SJSA1 (cell line): Measurements from ENCODE around the gene GRIP1. TPM values are rescaled to one million over a fixed set of nuclear protein-coding genes. Genes with fewer than 3 reads are reported as not detected.

Experiments used
- DNase-seq, 2 experiments: peaks; one replicate each; pipeline ENCODE4 v3.0.0-alpha.2; 2015 to 2020; ENCODE audit warnings: low spot score in 2 of 2, low read depth in 1 of 2
- H3K27ac ChIP-seq: fragments of 250-450 bp; sonication (Bioruptor Pico); 2 replicates; pipeline ENCODE4 v1.5.1; 2020; ENCODE audit warnings: mild to moderate bottlenecking, moderate library complexity
- H3K27me3 ChIP-seq: fragments of 250-450 bp; sonication (Bioruptor Pico); replicated peaks from 2 replicates; pipeline ENCODE4 v1.5.1; 2020; ENCODE audit warnings: mild to moderate bottlenecking, moderate library complexity
- H3K36me3 ChIP-seq: fragments of 250-450 bp; sonication (Bioruptor Pico); 2 replicates; pipeline ENCODE4 v1.5.1; 2020; ENCODE audit warnings: mild to moderate bottlenecking
- H3K4me1 ChIP-seq: fragments of 250-450 bp; sonication (Bioruptor Pico); replicated peaks from 2 replicates; pipeline ENCODE4 v1.6.1; 2021; ENCODE audit warnings: mild to moderate bottlenecking
- H3K4me3 ChIP-seq: fragments of 250-450 bp; sonication (Bioruptor Pico); 2 replicates; pipeline ENCODE4 v1.5.1; 2020; ENCODE audit warnings: mild to moderate bottlenecking
- H3K9me3 ChIP-seq: fragments of 250-450 bp; sonication (Bioruptor Pico); replicated peaks from 2 replicates; pipeline ENCODE4 v1.5.1; 2020; ENCODE audit warnings: mild to moderate bottlenecking
- total RNA-seq: library from RNA; depleted of rRNA; stranded (reverse); fragments of >200 nt; shearing (Covaris generic); gene quantifications from 2 replicates; pipeline ENCODE4 v1.2.3, GENCODE V29; 2014

The GRIP1 gene
- total RNA-seq, 1 experiment from 2014 or later = 3.5 TPM

DNA sequence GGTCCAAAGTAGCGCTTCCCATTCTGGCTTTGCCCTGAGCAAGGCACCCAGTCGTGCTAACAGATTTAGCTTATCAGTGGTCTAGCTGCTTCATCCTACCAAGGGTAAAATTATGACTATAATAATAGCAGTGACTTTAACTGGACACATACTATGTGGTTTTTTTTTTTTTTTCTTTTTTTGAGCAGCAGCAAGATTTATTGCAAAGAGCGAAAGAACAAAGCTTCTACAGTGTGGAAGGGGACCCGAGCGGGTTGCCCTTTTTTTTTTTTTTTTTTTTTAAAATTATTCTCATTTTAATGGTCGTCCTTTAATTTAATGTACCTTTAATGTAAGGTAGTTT is 376.1 kb downstream of the GRIP1 start:
- no peaks in the 10 kb centered on the region for H3K36me3 ChIP-seq
- peaks cover 6% of the 10 kb centered on the region for H3K4me1 ChIP-seq
- no peaks in the 10 kb centered on the region for H3K9me3 ChIP-seq
- peak overlapping the region; percentile 58 for H3K4me3 ChIP-seq
- DNase-seq = no peak
- peak overlapping the region; percentile 48 for H3K27ac ChIP-seq
- no peaks in the 10 kb centered on the region for H3K27me3 ChIP-seq

DNA sequence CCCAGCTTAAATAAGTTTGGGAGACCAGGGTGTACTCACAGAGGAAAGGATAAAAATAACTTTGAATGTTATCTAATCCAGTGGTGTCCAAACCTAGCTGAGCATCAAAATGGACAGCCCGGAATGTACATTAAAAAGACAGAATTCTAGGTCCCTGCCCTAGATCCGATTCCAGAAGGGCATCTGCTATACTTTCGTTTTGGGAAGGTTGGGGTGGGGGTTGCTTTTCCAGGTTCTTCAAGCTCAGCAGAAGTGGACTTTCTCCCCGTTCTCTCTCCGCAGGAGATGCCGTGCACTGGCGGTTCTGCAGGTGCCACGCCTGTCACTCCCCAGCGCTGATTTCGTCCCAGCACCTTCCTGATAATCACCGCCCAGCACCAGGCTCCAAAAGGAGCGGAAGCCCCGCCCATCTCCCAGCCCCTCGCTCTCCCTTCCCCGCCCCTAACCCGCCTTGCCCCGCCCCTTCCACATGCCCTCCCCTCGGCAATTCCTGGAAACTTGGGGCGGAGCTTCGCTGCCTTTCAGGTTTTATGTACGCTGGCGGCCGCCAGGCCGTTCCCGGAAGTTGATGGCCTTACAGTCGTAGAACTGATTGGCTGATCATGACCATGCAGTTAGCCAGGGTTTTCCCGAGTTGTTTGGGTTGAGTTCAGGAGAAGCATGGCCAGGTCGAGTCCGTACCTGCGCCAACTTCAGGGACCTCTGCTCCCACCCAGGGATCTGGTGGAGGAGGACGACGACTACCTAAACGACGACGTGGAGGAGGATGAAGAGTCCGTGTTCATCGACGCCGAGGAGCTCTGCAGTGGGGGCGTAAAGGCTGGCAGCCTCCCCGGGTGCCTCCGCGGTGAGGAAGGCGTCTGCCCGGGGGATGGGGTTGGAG is 376.7 kb downstream of the GRIP1 start, which contains the start of gene HELB:
TSS of gene HELB (plus strand) at position 550 of the 883 bp plus-strand sequence. CDS start at position 661, 111 bp downstream.
- Histone ChIP-seq H3K9me3 (no peaks in the 10 kb centered on the region), H3K36me3 (no peaks in the 10 kb centered on the region), H3K4me1 (peaks cover 6% of the 10 kb centered on the region), H3K27ac (peak within 1 kb of the TSS; percentile 48), H3K4me3 (peak within 1 kb of the TSS; percentile 58), H3K27me3 (no peaks in the 10 kb centered on the region)
- peak; percentile 82 to 98 for DNase-seq

DNA sequence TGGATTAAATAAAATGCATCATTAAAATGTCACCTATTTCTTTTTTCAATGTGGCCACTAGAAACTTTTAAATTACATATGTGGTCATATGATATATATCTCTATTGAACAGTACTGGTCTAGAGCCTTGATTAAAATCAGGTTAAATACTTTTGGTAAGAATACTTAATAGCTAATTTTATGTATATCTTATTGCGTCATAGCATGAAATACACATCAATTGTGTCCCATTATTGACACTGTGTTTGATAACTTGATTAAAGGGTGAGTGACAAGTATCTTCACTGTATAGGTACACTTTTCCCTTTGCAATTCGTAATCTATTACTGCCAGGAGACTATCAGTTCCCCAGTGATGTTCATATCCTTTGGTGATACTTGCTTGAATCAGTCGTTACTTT is 381.0 kb downstream of the GRIP1 start:
- Histone ChIP-seq H3K4me1 (no peaks in the 10 kb centered on the region), H3K27ac (no peak overlapping the region), H3K4me3 (no peak overlapping the region), H3K36me3 (no peaks in the 10 kb centered on the region), H3K27me3 (no peaks in the 10 kb centered on the region), H3K9me3 (no peaks in the 10 kb centered on the region)
- DNase-seq = no peak
